ENCODE measurements around the gene ZNF701.
A peak's percentile ranks its signal among the peaks of the same experiment; 100 is the strongest.
"Not testable (repeated sequence)": the region's sequence is repeated elsewhere in the genome, so short reads cannot be mapped to it uniquely, and the experiment has no call there.

Gene ZNF701
- total RNA-seq, result 15.9 to 36.7 reads per million in 2 experiments

- DNase-seq (ENCODE audit: low read depth), result peak; percentile 93
These were observed at the start of gene ZNF701 for GRCh38 chr19:52570000-52570861. Gene ZNF701 (plus strand): TSS chr19:52570287. CDS start chr19:52574148, 3,861 bp downstream.

- no peak for DNase-seq (ENCODE audit: low read depth)
These were observed 47.5 kb upstream of the ZNF701 start for GRCh38 chr19:52522551-52522950.

- DNase-seq (ENCODE audit: low read depth), result no peak
These were observed 46.0 kb upstream of the ZNF701 start for GRCh38 chr19:52524086-52524485.

GRCh38 chr19:52527134-52527955, 42.7 kb upstream of the ZNF701 start, which contains the start of gene ZNF808:
Gene ZNF808 (plus strand): TSS chr19:52527668. CDS start chr19:52543285, 15,617 bp downstream.
- peak; percentile 97 for DNase-seq (ENCODE audit: low read depth)

- no peak for DNase-seq (ENCODE audit: low read depth)
These were observed 42.1 kb upstream of the ZNF701 start for GRCh38 chr19:52527956-52528351.

GRCh38 chr19:52532480-52532879, 37.6 kb upstream of the ZNF701 start:
- no peak for DNase-seq (ENCODE audit: low read depth)

GRCh38 chr19:52533901-52534300, 36.2 kb upstream of the ZNF701 start:
- DNase-seq (ENCODE audit: low read depth), result no peak

- not testable (repeated sequence) for DNase-seq (ENCODE audit: low read depth)
These were observed 34.7 kb upstream of the ZNF701 start for GRCh38 chr19:52535385-52535770.

- DNase-seq (ENCODE audit: low read depth), result peak; percentile 85
These were observed 34.2 kb upstream of the ZNF701 start for GRCh38 chr19:52535771-52536447.

- peak; percentile 35 for DNase-seq (ENCODE audit: low read depth)
These were observed 33.7 kb upstream of the ZNF701 start for GRCh38 chr19:52536448-52536800.

GRCh38 chr19:52538815-52539214, 31.3 kb upstream of the ZNF701 start:
- not testable (repeated sequence) for DNase-seq (ENCODE audit: low read depth)

- not testable (repeated sequence) for DNase-seq (ENCODE audit: low read depth)
These were observed 28.9 kb upstream of the ZNF701 start for GRCh38 chr19:52541176-52541575.

- no peak for DNase-seq (ENCODE audit: low read depth)
These were observed 28.5 kb upstream of the ZNF701 start for GRCh38 chr19:52541608-52542007.

- DNase-seq (ENCODE audit: low read depth), result not testable (repeated sequence)
These were observed 27.5 kb upstream of the ZNF701 start for GRCh38 chr19:52542541-52542940.

- no peak for DNase-seq (ENCODE audit: low read depth)
These were observed 27.0 kb upstream of the ZNF701 start for GRCh38 chr19:52542984-52543664.

- DNase-seq (ENCODE audit: low read depth), result no peak
These were observed 15.7 kb upstream of the ZNF701 start for GRCh38 chr19:52554216-52554971.

- no peak for DNase-seq (ENCODE audit: low read depth)
These were observed 12.7 kb upstream of the ZNF701 start for GRCh38 chr19:52557231-52557995.

- DNase-seq (ENCODE audit: low read depth), result not testable (repeated sequence)
These were observed 11.2 kb upstream of the ZNF701 start for GRCh38 chr19:52558732-52559445.

GRCh38 chr19:52561611-52562010, 8.5 kb upstream of the ZNF701 start:
- not testable (repeated sequence) for DNase-seq (ENCODE audit: low read depth)
